Measurements from ENCODE around the gene CFLAR.

Gene CFLAR

GRCh38 chr2:201223089-201224073 lies 107.4 kb downstream of the CFLAR start:
- TF ChIP-seq CTCF (IDR thresholded peaks at IDR 0.05; ENCODE audit: low read depth, low read length, poor library complexity, severe bottlenecking), result no peak
- peaks cover 55% of the 10 kb centered on the region for H3K27me3 ChIP-seq (ENCODE audit: control insufficient read depth, low read length)
- H3K4me3 ChIP-seq (ENCODE audit: low read length), result no peak overlapping the region
- H3K4me2 ChIP-seq (ENCODE audit: low read length), result no peak overlapping the region
- H3K9me3 ChIP-seq (ENCODE audit: control insufficient read depth, insufficient read depth, low read length), result no peaks in the 10 kb centered on the region
- no peaks in the 10 kb centered on the region for H4K20me1 ChIP-seq (ENCODE audit: control insufficient read depth, insufficient read depth, low read depth, low read length)
- no peaks in the 10 kb centered on the region for H3K4me1 ChIP-seq (ENCODE audit: control insufficient read depth, low read length)
- no peaks in the 10 kb centered on the region for H3F3A ChIP-seq (ENCODE audit: control insufficient read depth, insufficient read depth)
- H3K27ac ChIP-seq (ENCODE audit: low read depth, low read length), result no peak overlapping the region
- H3K36me3 ChIP-seq (ENCODE audit: control insufficient read depth, low read length), result no peaks in the 10 kb centered on the region
- H3K79me2 ChIP-seq (ENCODE audit: control insufficient read depth, low read length), result no peaks in the 10 kb centered on the region
- H3K9me2 ChIP-seq (replicated peaks; ENCODE audit: control insufficient read depth, low read length), result no peaks in the 10 kb centered on the region

Data from DOHH2 (cell line).